Measurements from ENCODE around the gene AFMID.

Gene AFMID

DNA sequence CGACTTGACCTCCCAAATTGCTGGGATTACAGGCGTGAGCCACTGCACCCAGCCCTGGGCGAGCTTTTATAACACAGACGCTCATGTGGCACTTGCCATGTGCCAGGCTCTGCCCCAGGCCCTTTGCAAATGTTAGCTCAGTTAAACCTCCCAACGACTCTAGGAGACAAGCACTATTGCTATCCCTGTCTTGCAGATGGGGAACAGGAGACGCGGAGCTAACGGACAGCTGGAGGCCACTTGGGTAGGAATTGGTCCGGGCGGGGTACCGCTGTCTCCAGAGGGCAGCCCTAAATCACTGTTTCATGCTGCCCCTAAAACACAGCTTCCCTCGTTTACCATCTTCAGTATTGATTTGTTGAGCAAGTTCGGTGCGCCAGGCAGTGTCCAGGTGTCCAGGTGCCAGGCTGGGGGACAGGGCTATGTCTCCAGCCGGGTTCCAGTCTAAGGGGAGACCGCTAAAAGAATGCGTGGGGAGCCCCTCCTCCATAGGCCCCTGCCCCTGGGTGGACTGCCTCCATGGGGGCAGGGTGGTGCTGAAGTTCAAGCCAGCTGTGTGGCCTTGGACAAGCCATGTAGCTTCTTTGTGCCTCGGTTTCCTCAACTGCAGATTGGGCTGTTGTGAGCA, 68.0 kb downstream of the AFMID start:
- no peak for DNase-seq (ENCODE audit: low read depth in 3 of 3)

DNA sequence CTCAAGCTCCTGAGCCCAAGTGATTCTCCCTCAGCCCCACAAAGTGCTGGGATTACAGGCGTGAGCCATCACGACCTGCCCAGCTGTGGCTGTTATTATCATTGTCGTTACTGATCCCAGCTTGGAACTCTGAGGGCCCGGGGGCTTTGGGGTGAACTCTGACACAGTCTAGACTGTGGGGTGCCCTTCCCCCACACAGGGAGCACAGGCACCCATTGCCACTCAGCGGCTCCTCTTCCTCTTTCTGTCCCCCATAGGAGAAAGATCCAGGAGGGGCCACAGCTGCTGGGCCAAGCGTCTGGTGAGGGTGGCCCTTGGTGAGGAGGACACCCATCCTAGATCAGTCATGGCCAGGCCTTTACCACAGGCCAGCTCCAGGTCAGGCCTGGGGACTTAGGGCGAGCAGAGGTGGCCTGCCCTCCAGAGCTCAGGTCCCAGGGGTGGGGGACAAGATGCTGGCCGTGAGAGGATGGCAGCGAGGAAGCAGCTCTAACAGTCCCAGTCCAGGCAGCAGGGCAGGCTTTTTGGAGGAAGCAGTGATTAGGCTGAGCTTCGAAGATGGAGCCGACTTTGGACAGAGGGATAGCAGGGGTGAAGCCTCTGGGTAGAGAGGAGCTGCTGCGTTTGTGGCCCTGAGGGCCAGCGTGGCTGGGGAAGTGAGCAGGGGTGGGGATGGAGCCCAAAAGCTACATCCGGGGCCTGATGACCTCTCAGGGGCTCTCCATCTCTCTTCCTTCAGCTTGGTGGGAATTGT, 69.0 kb downstream of the AFMID start:
- no peak for DNase-seq (ENCODE audit: low read depth in 3 of 3)

DNA sequence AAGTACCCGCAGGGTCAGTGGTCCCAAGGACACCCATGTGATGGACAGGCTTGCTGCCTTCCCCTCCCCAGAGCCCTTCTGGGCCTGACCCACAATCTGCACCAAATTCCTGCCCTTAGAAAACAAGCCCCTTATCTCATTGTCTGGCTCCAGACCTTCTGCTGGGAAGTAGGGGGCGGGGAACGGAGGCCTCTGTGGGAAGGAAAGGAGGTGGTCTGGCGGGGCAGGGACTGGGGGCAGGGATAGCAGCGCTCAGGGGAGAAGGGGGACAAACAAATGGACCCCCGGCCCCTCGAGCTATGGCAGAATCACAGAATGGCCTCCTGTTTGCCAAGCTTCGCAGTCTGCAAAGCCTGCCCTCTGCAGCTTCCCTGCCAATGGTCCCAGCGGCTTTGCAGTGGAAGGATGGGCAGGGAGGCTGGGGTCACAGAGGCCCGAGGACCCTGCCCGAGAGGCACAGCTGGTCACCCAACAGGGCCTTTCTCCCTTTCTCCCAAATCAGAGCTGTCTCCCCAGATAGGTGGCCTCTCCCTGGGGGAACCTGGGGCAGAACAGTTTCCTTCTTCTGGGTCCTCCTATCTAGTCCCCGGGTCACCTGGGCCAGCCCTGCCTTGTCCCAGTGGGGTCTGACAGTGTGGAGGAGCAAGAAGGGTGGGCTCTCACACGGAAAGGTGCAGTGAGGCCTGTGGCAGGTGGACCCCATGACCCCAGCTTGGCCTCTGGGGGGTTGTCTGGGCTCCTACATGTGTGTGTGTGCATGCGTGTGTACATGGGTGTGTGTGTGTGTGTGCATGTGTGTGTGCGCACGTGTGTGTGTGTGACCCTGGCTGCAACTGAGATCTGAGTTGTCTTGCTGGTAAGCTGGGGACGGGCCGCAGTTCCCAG, 69.8 kb downstream of the AFMID start:
- DNase-seq (ENCODE audit: low read depth in 3 of 3) = no peak
